ENCODE measurements around the gene TRDMT1.
A peak's percentile ranks its signal among the peaks of the same experiment; 100 is the strongest.

Gene TRDMT1

DNA sequence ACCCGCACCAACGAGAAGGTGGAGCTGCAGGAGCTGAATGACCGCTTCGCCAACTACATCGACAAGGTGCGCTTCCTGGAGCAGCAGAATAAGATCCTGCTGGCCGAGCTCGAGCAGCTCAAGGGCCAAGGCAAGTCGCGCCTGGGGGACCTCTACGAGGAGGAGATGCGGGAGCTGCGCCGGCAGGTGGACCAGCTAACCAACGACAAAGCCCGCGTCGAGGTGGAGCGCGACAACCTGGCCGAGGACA, 28.2 kb upstream of the TRDMT1 start:
- Histone ChIP-seq H3K4me1 (ENCODE audit: insufficient read depth, low read length) (peaks cover 24% of the 10 kb centered on the region; the same call in 1 of the 2 replicates), H3K9ac (ENCODE audit: low read depth, low read length) (peak overlapping the region; percentile 75; the same call in 1 of the 2 replicates), H3K4me3 (ENCODE audit: low read length) (peak overlapping the region; percentile 90), H3K27me3 (ENCODE audit: insufficient read depth, low read length) (peaks cover 37% of the 10 kb centered on the region), H3K27ac (ENCODE audit: low read length) (no peak overlapping the region), H3K36me3 (ENCODE audit: insufficient read depth, low read depth, low read length) (peaks cover 41% of the 10 kb centered on the region), H3K9me3 (ENCODE audit: insufficient read depth, low read depth, low read length) (no peaks in the 10 kb centered on the region)

DNA sequence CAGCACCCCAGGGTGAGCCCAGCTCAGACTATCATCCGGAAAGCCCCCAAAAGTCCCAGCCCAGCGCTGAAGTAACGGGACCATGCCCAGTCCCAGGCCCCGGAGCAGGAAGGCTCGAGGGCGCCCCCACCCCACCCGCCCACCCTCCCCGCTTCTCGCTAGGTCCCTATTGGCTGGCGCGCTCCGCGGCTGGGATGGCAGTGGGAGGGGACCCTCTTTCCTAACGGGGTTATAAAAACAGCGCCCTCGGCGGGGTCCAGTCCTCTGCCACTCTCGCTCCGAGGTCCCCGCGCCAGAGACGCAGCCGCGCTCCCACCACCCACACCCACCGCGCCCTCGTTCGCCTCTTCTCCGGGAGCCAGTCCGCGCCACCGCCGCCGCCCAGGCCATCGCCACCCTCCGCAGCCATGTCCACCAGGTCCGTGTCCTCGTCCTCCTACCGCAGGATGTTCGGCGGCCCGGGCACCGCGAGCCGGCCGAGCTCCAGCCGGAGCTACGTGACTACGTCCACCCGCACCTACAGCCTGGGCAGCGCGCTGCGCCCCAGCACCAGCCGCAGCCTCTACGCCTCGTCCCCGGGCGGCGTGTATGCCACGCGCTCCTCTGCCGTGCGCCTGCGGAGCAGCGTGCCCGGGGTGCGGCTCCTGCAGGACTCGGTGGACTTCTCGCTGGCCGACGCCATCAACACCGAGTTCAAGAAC, 27.7 kb upstream of the TRDMT1 start:
- Histone ChIP-seq H3K4me3 (ENCODE audit: low read length) (peak overlapping the region; percentile 90), H3K36me3 (ENCODE audit: insufficient read depth, low read depth, low read length) (peaks cover 37% of the 10 kb centered on the region), H3K9me3 (ENCODE audit: insufficient read depth, low read depth, low read length) (no peaks in the 10 kb centered on the region), H3K27me3 (ENCODE audit: insufficient read depth, low read length) (peaks cover 37% of the 10 kb centered on the region), H3K9ac (ENCODE audit: low read depth, low read length) (peak overlapping the region; percentile 77), H3K27ac (ENCODE audit: low read length) (no peak overlapping the region), H3K4me1 (ENCODE audit: insufficient read depth, low read length) (peaks cover 24% of the 10 kb centered on the region; the same call in 1 of the 2 replicates)

DNA sequence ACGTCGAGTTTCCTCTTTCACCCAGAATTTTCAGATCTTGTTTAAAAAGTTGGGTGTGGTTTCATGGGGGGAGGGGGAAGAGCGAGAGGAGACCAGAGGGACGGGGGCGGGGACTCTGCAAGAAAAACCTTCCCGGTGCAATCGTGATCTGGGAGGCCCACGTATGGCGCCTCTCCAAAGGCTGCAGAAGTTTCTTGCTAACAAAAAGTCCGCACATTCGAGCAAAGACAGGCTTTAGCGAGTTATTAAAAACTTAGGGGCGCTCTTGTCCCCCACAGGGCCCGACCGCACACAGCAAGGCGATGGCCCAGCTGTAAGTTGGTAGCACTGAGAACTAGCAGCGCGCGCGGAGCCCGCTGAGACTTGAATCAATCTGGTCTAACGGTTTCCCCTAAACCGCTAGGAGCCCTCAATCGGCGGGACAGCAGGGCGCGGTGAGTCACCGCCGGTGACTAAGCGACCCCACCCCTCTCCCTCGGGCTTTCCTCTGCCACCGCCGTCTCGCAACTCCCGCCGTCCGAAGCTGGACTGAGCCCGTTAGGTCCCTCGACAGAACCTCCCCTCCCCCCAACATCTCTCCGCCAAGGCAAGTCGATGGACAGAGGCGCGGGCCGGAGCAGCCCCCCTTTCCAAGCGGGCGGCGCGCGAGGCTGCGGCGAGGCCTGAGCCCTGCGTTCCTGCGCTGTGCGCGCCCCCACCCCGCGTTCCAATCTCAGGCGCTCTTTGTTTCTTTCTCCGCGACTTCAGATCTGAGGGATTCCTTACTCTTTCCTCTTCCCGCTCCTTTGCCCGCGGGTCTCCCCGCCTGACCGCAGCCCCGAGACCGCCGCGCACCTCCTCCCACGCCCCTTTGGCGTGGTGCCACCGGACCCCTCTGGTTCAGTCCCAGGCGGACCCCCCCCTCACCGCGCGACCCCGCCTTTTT, 26.9 kb upstream of the TRDMT1 start, which contains the start of gene VIM:
Gene VIM, plus strand, starts transcription at position 151 of the 925 bp plus-strand sequence. CDS start 1,182 bp downstream, outside the sequence.
- Histone ChIP-seq H3K27me3 (ENCODE audit: insufficient read depth, low read length) (peaks cover 37% of the 10 kb centered on the region), H3K4me3 (ENCODE audit: low read length) (peak within 1 kb of the TSS; percentile 90), H3K9me3 (ENCODE audit: insufficient read depth, low read depth, low read length) (no peaks in the 10 kb centered on the region), H3K36me3 (ENCODE audit: insufficient read depth, low read depth, low read length) (peaks cover 28% of the 10 kb centered on the region), H3K27ac (ENCODE audit: low read length) (no peak within 1 kb of the TSS), H3K4me1 (ENCODE audit: insufficient read depth, low read length) (peaks cover 24% of the 10 kb centered on the region; the same call in 1 of the 2 replicates), H3K9ac (ENCODE audit: low read depth, low read length) (peak within 1 kb of the TSS; percentile 77; the same call in 1 of the 2 replicates)

DNA sequence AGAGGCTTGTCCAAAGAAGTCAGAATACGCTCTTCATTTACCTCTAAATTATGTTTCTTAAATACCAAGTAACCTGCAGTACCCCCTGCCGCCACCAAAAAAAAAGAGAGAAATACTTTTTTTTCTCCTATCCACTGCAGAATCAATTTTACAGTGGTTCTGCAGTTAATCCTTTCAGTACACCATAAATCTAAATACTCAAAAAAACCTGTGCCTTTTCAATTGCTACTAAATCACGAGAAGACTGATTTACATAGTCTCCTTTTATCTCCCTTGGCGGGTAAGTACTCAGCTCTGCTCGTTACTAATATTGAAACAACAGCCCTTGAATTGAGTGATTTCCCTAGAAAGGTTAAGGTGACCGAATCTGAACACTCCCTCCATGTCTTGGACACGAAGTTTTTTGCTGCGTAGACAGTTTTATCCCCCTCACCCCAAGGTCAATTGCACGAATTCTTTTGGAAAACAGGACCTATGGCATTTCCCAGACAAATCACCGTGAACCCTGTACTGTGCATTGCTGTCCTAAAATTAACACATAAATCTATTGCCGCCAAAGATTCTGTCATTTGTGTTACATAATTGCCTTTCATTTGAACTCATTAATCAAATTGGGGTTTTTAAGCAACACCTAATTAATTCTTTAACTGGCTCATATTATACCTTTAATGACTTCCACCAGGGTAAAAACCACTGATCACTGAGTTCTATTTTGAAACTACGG, 26.1 kb upstream of the TRDMT1 start:
- H3K27ac ChIP-seq (ENCODE audit: low read length): no peak overlapping the region
- peak overlapping the region; percentile 65 for H3K4me3 ChIP-seq (ENCODE audit: low read length)
- peaks cover 21% of the 10 kb centered on the region for H3K36me3 ChIP-seq (ENCODE audit: insufficient read depth, low read depth, low read length)
- peaks cover 37% of the 10 kb centered on the region for H3K27me3 ChIP-seq (ENCODE audit: insufficient read depth, low read length)
- H3K9ac ChIP-seq (ENCODE audit: low read depth, low read length): peak overlapping the region; percentile 77; the same call in 1 of the 2 replicates
- H3K4me1 ChIP-seq (ENCODE audit: insufficient read depth, low read length): peaks cover 24% of the 10 kb centered on the region; the same call in 1 of the 2 replicates
- H3K9me3 ChIP-seq (ENCODE audit: insufficient read depth, low read depth, low read length): no peaks in the 10 kb centered on the region

DNA sequence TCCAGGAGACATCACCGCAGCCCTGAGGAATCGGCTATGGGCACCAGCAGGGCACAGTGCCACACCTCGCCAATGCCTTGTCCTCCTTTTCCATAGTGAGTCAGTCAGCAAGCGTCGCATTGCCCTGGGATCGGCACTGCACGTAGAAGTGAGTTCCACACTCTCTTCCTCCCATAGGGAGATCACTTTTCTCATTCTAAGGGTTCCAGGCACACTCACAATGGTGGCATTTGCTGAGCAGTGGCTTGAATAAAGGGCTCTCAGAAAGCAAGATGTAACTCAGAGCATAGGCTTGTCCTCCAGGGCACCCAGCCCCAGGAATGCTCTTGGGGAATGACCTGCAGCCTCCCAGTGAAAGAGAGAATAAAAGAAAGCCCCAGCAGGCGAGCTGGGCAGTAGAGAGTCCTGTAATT, 25.4 kb upstream of the TRDMT1 start:
- peaks cover 14% of the 10 kb centered on the region; the same call in 1 of the 2 replicates for H3K36me3 ChIP-seq (ENCODE audit: insufficient read depth, low read depth, low read length)
- no peak overlapping the region; the same call in 1 of the 2 replicates for H3K9ac ChIP-seq (ENCODE audit: low read depth, low read length)
- H3K9me3 ChIP-seq (ENCODE audit: insufficient read depth, low read depth, low read length): no peaks in the 10 kb centered on the region
- no peak overlapping the region for H3K27ac ChIP-seq (ENCODE audit: low read length)
- H3K4me3 ChIP-seq (ENCODE audit: low read length): peak overlapping the region; percentile 65
- peaks cover 37% of the 10 kb centered on the region for H3K27me3 ChIP-seq (ENCODE audit: insufficient read depth, low read length)
- peaks cover 24% of the 10 kb centered on the region; the same call in 1 of the 2 replicates for H3K4me1 ChIP-seq (ENCODE audit: insufficient read depth, low read length)

DNA sequence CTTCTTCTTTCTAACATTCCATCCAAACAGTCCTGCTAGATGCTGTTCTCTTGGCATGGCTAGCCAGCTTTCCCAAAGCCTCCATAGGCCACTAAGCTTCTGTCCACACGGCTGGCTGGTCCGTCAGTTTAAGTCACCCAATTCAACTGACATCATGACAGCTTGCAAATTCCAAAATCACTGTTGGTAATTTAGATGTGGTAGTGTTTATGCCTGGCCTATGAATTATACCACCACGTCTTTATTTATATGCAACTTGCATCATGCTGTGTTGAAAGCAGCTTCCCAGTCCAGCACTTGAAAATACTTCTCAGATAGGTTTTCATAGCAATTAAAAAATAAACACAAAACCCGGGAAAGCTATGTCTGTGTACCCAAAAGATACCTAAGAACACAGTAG, 24.3 kb upstream of the TRDMT1 start:
- peaks cover 37% of the 10 kb centered on the region for H3K27me3 ChIP-seq (ENCODE audit: insufficient read depth, low read length)
- H3K36me3 ChIP-seq (ENCODE audit: insufficient read depth, low read depth, low read length): peaks cover 3% of the 10 kb centered on the region; the same call in 1 of the 2 replicates
- no peak overlapping the region for H3K27ac ChIP-seq (ENCODE audit: low read length)
- peaks cover 19% of the 10 kb centered on the region; the same call in 1 of the 2 replicates for H3K4me1 ChIP-seq (ENCODE audit: insufficient read depth, low read length)
- no peaks in the 10 kb centered on the region for H3K9me3 ChIP-seq (ENCODE audit: insufficient read depth, low read depth, low read length)
- H3K9ac ChIP-seq (ENCODE audit: low read depth, low read length): no peak overlapping the region
- H3K4me3 ChIP-seq (ENCODE audit: low read length): no peak overlapping the region

DNA sequence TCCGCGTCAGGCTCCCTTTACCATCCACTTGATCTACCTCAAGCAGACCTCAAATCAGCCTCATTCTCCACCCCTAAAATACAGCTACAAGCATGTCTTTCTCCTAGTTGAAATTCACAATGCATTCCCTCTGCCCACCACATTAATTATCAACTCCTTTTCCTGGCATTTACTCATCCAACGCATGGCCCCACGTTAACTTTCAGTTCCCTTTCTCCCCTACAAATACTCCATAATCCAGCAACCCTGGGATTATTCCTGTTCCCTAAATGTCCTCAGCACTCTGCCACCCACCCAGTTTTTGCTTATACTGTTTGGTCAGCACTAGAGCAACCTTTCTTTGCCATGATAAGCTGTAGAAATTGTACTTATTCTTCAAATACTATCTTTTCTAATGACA, 20.9 kb upstream of the TRDMT1 start:
- Histone ChIP-seq H3K9ac (ENCODE audit: low read depth, low read length) (no peak overlapping the region), H3K36me3 (ENCODE audit: insufficient read depth, low read depth, low read length) (no peaks in the 10 kb centered on the region), H3K9me3 (ENCODE audit: insufficient read depth, low read depth, low read length) (no peaks in the 10 kb centered on the region), H3K27me3 (ENCODE audit: insufficient read depth, low read length) (peaks cover 17% of the 10 kb centered on the region), H3K27ac (ENCODE audit: low read length) (no peak overlapping the region), H3K4me3 (ENCODE audit: low read length) (no peak overlapping the region), H3K4me1 (ENCODE audit: insufficient read depth, low read length) (peaks cover 15% of the 10 kb centered on the region; the same call in 1 of the 2 replicates)

DNA sequence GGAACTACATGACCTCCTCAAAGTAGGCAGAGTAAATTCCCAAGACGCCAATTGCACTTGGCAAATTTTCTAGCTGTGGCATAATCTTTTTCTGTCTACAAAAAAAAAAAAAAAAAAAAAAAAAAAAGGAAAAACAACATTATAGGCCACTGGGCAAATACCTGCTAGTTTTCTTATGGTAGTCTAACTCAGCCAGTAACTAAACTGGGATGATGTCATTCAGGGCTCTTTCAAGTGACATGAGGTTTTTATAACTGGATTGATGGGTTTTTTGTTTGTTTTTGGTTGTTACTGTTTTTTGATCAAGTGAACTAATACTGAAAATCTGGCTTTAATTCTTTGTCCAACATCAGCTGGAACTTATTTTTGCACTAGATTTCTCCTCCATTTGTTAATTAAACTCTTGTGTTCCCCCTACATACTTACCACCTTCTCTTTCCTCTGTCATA, 19.2 kb upstream of the TRDMT1 start:
- H3K36me3 ChIP-seq (ENCODE audit: insufficient read depth, low read depth, low read length): no peaks in the 10 kb centered on the region
- no peak overlapping the region for H3K27ac ChIP-seq (ENCODE audit: low read length)
- H3K4me1 ChIP-seq (ENCODE audit: insufficient read depth, low read length): peaks cover 13% of the 10 kb centered on the region; the same call in 1 of the 2 replicates
- no peak overlapping the region for H3K4me3 ChIP-seq (ENCODE audit: low read length)
- 0 out of 2 replicates have a peak, but pooled peaks cover under 1% of the 10 kb centered on the region for H3K27me3 ChIP-seq (ENCODE audit: insufficient read depth, low read length)
- H3K9ac ChIP-seq (ENCODE audit: low read depth, low read length): no peak overlapping the region
- no peaks in the 10 kb centered on the region for H3K9me3 ChIP-seq (ENCODE audit: insufficient read depth, low read depth, low read length)

DNA sequence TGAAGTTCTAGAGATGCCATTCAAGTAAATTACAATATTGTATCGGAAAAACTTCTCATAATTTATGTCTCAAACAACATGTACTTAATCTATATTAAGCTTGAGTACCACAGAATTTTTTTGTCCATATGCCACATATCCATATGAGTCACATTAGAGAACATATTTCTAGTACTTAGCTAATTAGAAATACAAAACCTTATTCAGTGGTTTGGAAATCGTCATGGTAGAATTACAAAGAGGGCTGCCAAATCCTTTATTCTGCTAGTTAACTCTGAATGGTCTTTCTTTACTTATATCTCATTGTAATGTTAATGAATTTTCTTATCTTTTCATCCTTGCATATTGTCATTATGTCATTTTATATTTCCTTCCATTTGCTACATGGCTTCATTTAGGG, 17.6 kb upstream of the TRDMT1 start:
- no peaks in the 10 kb centered on the region for H3K36me3 ChIP-seq (ENCODE audit: insufficient read depth, low read depth, low read length)
- H3K9ac ChIP-seq (ENCODE audit: low read depth, low read length): no peak overlapping the region
- no peak overlapping the region for H3K4me3 ChIP-seq (ENCODE audit: low read length)
- no peaks in the 10 kb centered on the region for H3K9me3 ChIP-seq (ENCODE audit: insufficient read depth, low read depth, low read length)
- H3K27ac ChIP-seq (ENCODE audit: low read length): peak overlapping the region; percentile 5
- peaks cover 24% of the 10 kb centered on the region; the same call in 1 of the 2 replicates for H3K4me1 ChIP-seq (ENCODE audit: insufficient read depth, low read length)
- H3K27me3 ChIP-seq (ENCODE audit: insufficient read depth, low read length): no peaks in the 10 kb centered on the region

DNA sequence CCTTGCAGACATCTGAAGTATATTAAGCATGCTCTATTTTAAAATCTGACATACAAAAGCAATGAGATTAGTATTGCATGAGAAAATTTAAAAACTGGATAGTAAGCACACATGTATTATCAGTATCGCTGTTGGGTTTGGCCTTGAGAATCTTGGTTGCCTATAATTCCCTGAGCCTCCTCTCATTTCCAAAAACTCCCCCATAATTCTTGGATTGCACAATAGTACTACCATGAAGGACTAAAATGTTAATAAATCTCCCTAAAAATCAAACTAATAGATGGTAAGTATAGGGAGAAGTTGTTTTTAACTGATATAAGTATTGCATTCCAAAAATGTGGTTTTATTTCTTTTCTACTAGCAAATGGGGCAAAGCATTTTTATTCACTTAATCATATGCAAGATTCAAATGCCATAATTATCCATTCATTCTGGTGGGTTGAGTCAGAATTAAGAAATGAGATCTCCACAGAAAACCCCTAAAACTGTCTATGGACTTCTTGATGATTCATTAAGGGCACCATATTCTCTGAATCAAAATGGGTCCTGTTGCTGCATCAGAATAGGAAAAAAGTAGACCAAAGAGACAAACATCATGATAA, 16.3 kb upstream of the TRDMT1 start:
- H3K27ac ChIP-seq (ENCODE audit: low read length): no peak overlapping the region
- H3K9ac ChIP-seq (ENCODE audit: low read depth, low read length): no peak overlapping the region

More for the DNA sequence above, 16.3 kb upstream of the TRDMT1 start:
- H3K36me3 ChIP-seq (ENCODE audit: insufficient read depth, low read depth, low read length): no peaks in the 10 kb centered on the region
- no peaks in the 10 kb centered on the region for H3K27me3 ChIP-seq (ENCODE audit: insufficient read depth, low read length)
- H3K9me3 ChIP-seq (ENCODE audit: insufficient read depth, low read depth, low read length): no peaks in the 10 kb centered on the region
- H3K4me3 ChIP-seq (ENCODE audit: low read length): no peak overlapping the region
- H3K4me1 ChIP-seq (ENCODE audit: insufficient read depth, low read length): peaks cover 29% of the 10 kb centered on the region; the same call in 1 of the 2 replicates
